ENCODE results near the gene BBS4. TPM values are rescaled to one million over a fixed set of nuclear protein-coding genes. Genes with fewer than 3 reads are reported as not detected.

The BBS4 gene
- polyA plus RNA-seq, 1 donor (not counting 4 experiments of a cell fraction or from before 2014, with no cell fraction given): 16.5 TPM

DNA sequence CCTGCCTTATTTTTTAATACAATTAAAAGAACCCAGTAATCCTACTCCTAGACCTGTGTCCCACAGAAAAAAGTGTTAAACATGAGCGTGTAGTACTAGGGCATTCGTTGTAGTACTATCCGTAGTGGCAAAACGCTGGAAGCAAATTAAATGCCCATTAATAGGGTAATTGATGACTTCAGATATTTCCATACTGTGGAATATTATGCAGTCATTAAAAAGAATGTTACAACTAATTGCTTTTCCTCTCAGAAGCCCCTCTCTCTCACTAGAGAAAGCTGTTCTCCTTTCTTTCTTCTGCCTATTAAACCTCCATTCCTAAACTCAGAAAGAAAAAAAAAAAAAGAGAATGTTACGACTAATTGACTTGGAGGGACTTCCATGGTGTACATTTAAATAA, 2.7 kb downstream of the BBS4 start:
- H3K4me1 ChIP-seq (ENCODE audit: control insufficient read depth, extremely low read depth, insufficient read depth, low read length): peaks cover 4% of the 10 kb centered on the region
- no peak overlapping the region for H3K4me3 ChIP-seq (ENCODE audit: control insufficient read depth in 2 of 3, extremely low read depth in 1 of 3, insufficient read depth in 2 of 3, low read depth in 1 of 3, low read length in 3 of 3)
- no peak for TF ChIP-seq EZH2 (IDR thresholded peaks at IDR 0.05; ENCODE audit: low read length)
- no peak for DNase-seq (ENCODE audit: low read depth, low spot score)
- H3K9ac ChIP-seq (ENCODE audit: control insufficient read depth, extremely low read depth, insufficient read depth, low read length): no peak overlapping the region
- H3K9me1 ChIP-seq (ENCODE audit: control insufficient read depth, extremely low read depth, insufficient read depth, low read length): no peaks in the 10 kb centered on the region
- dilution Hi-C loops (cut with MboI; ENCODE audit: extremely low pct_ligation_motif_present, low sequenced_read_pairs): no loop called here
- no peak overlapping the region for H3K4me2 ChIP-seq (ENCODE audit: control insufficient read depth, extremely low read depth, insufficient read depth, low read depth, low read length)
- H3K27me3 ChIP-seq (ENCODE audit: control insufficient read depth, extremely low read depth, insufficient read depth, low read length): no peaks in the 10 kb centered on the region
- H4K20me1 ChIP-seq (ENCODE audit: control insufficient read depth, extremely low read depth, insufficient read depth, low read length): no peaks in the 10 kb centered on the region
- H3K36me3 ChIP-seq (ENCODE audit: control insufficient read depth in 2 of 2, extremely low read depth in 1 of 2, insufficient read depth in 2 of 2, low read length in 2 of 2): no peaks in the 10 kb centered on the region
- no peak overlapping the region for H2AFZ ChIP-seq (ENCODE audit: control insufficient read depth, low read length)
- no peak overlapping the region for H3K27ac ChIP-seq (ENCODE audit: control insufficient read depth, insufficient read depth, low read length)
- H3K9me3 ChIP-seq (ENCODE audit: control insufficient read depth, low read depth, low read length): no peaks in the 10 kb centered on the region
- FAIRE-seq: no peak
- H3K79me2 ChIP-seq (ENCODE audit: control insufficient read depth, insufficient read depth, low read length): peaks cover 2% of the 10 kb centered on the region

DNA sequence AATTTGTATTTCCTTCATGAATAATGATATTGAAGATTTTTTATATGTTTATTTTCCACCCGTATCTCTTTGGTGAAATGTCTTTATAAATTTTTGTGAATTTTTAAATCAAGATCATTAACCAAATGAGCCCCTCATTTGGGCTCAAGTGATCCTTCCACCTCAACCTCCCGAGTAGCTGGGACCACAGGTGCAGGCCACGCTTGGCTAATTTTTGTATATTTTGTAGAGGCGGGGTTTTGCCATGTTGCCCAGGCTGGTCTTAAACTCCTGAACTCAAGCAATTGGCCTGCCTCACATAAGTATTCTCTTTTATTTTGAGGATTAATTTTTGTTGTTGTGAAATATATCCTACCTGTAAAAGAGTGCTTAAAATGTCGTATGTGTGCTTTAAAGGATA, 4.9 kb downstream of the BBS4 start:
- no peak for FAIRE-seq
- H2AFZ ChIP-seq (ENCODE audit: control insufficient read depth, low read length): no peak overlapping the region
- H3K4me1 ChIP-seq (ENCODE audit: control insufficient read depth, extremely low read depth, insufficient read depth, low read length): no peaks in the 10 kb centered on the region
- dilution Hi-C loops (cut with MboI; ENCODE audit: extremely low pct_ligation_motif_present, low sequenced_read_pairs): no loop called here
- H3K4me2 ChIP-seq (ENCODE audit: control insufficient read depth, extremely low read depth, insufficient read depth, low read depth, low read length): no peak overlapping the region
- no peaks in the 10 kb centered on the region for H3K9me1 ChIP-seq (ENCODE audit: control insufficient read depth, extremely low read depth, insufficient read depth, low read length)
- no peak for TF ChIP-seq EZH2 (IDR thresholded peaks at IDR 0.05; ENCODE audit: low read length)
- TF ChIP-seq, protein P1, sequence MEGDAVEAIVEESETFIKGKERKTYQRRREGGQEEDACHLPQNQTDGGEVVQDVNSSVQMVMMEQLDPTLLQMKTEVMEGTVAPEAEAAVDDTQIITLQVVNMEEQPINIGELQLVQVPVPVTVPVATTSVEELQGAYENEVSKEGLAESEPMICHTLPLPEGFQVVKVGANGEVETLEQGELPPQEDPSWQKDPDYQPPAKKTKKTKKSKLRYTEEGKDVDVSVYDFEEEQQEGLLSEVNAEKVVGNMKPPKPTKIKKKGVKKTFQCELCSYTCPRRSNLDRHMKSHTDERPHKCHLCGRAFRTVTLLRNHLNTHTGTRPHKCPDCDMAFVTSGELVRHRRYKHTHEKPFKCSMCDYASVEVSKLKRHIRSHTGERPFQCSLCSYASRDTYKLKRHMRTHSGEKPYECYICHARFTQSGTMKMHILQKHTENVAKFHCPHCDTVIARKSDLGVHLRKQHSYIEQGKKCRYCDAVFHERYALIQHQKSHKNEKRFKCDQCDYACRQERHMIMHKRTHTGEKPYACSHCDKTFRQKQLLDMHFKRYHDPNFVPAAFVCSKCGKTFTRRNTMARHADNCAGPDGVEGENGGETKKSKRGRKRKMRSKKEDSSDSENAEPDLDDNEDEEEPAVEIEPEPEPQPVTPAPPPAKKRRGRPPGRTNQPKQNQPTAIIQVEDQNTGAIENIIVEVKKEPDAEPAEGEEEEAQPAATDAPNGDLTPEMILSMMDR (optimal IDR thresholded peaks at IDR 0.05 in 1 of 3, IDR thresholded peaks at IDR 0.05 in 1 of 3, conservative IDR thresholded peaks at IDR 0.05 in 1 of 3; ENCODE audit: extremely low read depth in 1 of 3, insufficient read depth in 2 of 3, low read length in 3 of 3): no peak
- no peak for DNase-seq (ENCODE audit: low read depth, low spot score)
- H3K27me3 ChIP-seq (ENCODE audit: control insufficient read depth, extremely low read depth, insufficient read depth, low read length): no peaks in the 10 kb centered on the region
- H3K9me3 ChIP-seq (ENCODE audit: control insufficient read depth, low read depth, low read length): no peaks in the 10 kb centered on the region
- H3K79me2 ChIP-seq (ENCODE audit: control insufficient read depth, insufficient read depth, low read length): peaks cover 2% of the 10 kb centered on the region
- H3K27ac ChIP-seq (ENCODE audit: control insufficient read depth, insufficient read depth, low read length): no peak overlapping the region
- H3K36me3 ChIP-seq (ENCODE audit: control insufficient read depth in 2 of 2, extremely low read depth in 1 of 2, insufficient read depth in 2 of 2, low read length in 2 of 2): no peaks in the 10 kb centered on the region
- H4K20me1 ChIP-seq (ENCODE audit: control insufficient read depth, extremely low read depth, insufficient read depth, low read length): no peaks in the 10 kb centered on the region
- no peak overlapping the region for H3K9ac ChIP-seq (ENCODE audit: control insufficient read depth, extremely low read depth, insufficient read depth, low read length)
- H3K4me3 ChIP-seq (ENCODE audit: control insufficient read depth in 2 of 3, extremely low read depth in 1 of 3, insufficient read depth in 2 of 3, low read depth in 1 of 3, low read length in 3 of 3): no peak overlapping the region

DNA sequence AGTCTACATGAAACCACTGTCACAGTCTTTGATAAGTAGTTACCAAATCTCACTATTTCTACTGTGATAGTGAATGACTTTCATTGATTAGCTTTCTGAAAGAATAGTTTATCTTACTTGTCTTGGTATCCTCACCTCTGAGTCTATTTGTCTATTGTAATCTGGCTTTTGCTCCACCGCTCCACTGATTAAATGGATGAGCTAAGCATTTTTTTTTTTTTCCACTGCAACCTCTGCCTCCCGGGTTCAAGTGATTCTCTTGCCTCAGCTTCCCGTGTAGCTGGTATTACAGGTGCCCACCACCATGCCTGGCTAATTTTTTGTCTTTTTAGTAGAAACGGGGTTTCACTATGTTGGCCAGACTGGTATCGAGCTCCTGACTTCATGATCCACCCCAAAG, 12.9 kb downstream of the BBS4 start:
- no peak overlapping the region for H3K4me2 ChIP-seq (ENCODE audit: control insufficient read depth, extremely low read depth, insufficient read depth, low read depth, low read length)

More for the DNA sequence above, 12.9 kb downstream of the BBS4 start:
- dilution Hi-C loops (cut with MboI; ENCODE audit: extremely low pct_ligation_motif_present, low sequenced_read_pairs): no loop called here
- Histone ChIP-seq H3K9ac (ENCODE audit: control insufficient read depth, extremely low read depth, insufficient read depth, low read length) (no peak overlapping the region), H4K20me1 (ENCODE audit: control insufficient read depth, extremely low read depth, insufficient read depth, low read length) (no peaks in the 10 kb centered on the region), H3K9me1 (ENCODE audit: control insufficient read depth, extremely low read depth, insufficient read depth, low read length) (no peaks in the 10 kb centered on the region), H3K27ac (ENCODE audit: control insufficient read depth, insufficient read depth, low read length) (no peak overlapping the region), H2AFZ (ENCODE audit: control insufficient read depth, low read length) (no peak overlapping the region), H3K79me2 (ENCODE audit: control insufficient read depth, insufficient read depth, low read length) (no peaks in the 10 kb centered on the region), H3K36me3 (ENCODE audit: control insufficient read depth in 2 of 2, extremely low read depth in 1 of 2, insufficient read depth in 2 of 2, low read length in 2 of 2) (no peaks in the 10 kb centered on the region), H3K4me1 (ENCODE audit: control insufficient read depth, extremely low read depth, insufficient read depth, low read length) (peaks cover 9% of the 10 kb centered on the region), H3K27me3 (ENCODE audit: control insufficient read depth, extremely low read depth, insufficient read depth, low read length) (no peaks in the 10 kb centered on the region), H3K9me3 (ENCODE audit: control insufficient read depth, low read depth, low read length) (no peaks in the 10 kb centered on the region), H3K4me3 (ENCODE audit: control insufficient read depth in 2 of 3, extremely low read depth in 1 of 3, insufficient read depth in 2 of 3, low read depth in 1 of 3, low read length in 3 of 3) (no peak overlapping the region)
- DNase-seq (ENCODE audit: low read depth, low spot score): no peak
- FAIRE-seq: no peak
- no peak for TF ChIP-seq EZH2 (IDR thresholded peaks at IDR 0.05; ENCODE audit: low read length)
- TF ChIP-seq, protein P1 (optimal IDR thresholded peaks at IDR 0.05 in 1 of 3, IDR thresholded peaks at IDR 0.05 in 1 of 3, conservative IDR thresholded peaks at IDR 0.05 in 1 of 3; ENCODE audit: extremely low read depth in 1 of 3, insufficient read depth in 2 of 3, low read length in 3 of 3): no peak

Data from keratinocyte (primary cell).